NCI-H1092 (cell line): ENCODE results near the gene SETD1A.
"Not testable (repeated sequence)": the region's sequence is repeated elsewhere in the genome, so short reads cannot be mapped to it uniquely, and the experiment has no call there.

ENCODE experiments used
- DNase-seq: peaks from one replicate; lab custom pipeline; 2025; lab: John Stamatoyannopoulos, UW

The SETD1A gene

DNA sequence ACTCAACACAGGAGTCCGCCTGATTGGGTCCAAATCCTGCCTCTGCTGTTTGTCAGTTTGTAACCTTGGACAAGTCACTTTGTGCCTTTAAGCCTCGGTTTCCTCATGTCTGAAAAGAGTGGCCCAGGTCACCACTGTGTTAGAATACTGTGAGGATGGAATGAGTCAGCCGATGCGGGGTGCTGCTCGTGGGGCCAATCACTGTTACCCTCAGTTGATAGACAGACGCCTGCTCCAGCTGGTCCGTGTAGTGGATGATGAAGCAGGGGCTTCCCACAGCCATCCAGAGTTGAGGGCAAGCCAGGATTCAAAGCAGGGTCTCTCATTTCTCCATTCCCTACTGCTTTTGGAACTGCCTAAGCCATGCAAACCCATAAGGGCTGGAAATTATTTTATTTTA is 28.4 kb upstream of the SETD1A start:
- no peak for DNase-seq

DNA sequence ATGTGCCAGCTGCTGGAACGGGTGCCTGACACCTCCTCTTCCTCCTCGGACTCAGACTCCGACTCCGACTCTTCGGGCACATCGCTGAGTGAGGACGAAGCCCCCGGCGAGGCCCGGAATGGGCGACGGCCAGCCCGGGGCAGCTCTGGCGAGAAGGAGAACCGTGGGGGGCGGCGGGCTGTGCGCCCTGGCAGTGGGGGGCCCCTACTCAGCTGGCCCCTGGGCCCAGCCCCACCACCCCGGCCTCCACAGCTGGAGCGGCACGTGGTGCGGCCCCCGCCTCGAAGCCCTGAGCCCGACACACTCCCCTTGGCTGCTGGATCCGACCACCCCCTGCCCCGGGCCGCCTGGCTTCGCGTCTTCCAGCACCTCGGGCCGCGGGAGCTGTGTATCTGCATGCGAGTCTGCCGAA is 27.4 kb upstream of the SETD1A start:
- DNase-seq = no peak

DNA sequence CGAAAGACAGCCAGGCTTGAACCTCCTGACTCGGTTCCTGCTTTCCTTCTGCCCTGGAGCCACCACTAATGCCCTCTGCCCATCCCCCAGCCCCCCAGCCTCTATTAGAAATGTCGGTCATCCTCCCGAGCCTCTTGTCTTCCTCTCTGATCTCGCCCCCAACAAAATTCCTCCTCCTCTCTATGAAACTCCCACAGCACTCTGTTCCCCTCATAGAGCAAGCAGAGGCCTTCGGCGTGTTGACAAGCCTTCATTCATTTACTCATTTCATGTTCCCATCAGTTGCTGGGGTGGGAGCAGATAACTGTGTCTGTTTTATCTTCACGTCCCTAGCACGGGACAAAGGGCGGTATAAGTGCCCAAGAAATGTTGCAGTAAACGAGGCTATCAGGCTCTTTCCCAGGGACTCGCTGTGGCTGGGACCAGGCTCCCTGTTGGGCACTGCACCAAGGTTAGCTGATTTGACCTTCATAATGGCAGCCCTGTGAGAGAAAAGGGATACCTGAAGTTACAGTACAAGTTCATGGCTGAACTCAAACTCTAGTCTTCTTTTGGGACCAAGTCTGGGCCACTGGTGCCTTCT is 26.4 kb upstream of the SETD1A start:
- DNase-seq = no peak

DNA sequence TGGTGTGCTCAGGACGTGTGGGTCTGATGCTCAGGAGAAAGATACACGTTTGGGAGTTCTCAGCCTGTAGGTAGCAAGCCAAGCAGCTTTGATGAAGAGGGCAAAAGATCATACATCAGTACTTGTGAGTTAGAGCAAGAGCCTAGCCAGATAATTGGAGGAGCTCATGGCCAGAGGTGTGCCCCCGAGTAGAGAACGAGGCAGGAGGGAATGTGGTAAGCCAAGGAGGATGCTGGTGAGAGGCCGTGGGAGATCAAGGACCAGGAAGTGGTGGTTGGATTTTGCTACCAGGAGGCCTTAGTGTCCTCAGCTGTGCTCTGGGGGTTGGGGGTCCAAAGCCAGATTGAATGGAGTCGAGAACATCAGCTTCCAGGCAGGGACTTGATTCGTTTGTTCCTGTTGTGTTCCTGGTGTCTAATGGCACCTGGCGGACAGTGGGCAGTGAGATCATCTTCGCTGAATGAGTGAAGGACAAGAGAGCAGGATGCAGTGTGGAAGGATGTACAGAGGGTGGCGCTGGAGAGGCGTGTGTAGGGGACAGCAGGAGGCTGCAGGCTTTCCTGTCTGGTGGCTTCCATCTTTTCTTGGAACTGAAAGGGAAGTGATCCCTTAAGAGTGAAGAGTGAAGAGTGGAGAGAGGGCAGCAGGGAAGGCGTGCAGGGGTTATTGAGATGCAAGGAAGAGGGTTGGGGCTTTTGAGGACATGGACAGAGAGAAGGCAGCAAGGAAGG is 22.6 kb upstream of the SETD1A start:
- DNase-seq = no peak

DNA sequence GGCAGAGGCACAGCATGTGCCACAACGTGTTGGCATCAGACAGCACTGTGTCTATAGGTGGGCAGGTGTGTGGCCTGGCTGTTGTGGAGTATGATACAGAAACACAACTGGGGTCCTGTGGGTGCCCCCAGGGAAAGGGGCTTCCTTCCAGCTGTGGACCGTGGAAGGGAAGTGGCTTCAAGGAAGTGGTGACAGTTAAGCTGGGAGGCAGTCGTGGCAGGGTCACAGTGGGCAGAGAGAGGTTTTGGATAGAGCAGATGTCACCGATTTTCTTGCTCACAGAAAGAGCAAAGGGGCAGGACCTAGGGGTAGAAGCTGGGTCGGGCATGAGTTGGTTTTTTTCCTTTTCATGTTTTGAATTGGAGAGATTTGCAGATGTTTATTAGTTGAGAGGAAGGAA is 19.9 kb upstream of the SETD1A start:
- DNase-seq = no peak

DNA sequence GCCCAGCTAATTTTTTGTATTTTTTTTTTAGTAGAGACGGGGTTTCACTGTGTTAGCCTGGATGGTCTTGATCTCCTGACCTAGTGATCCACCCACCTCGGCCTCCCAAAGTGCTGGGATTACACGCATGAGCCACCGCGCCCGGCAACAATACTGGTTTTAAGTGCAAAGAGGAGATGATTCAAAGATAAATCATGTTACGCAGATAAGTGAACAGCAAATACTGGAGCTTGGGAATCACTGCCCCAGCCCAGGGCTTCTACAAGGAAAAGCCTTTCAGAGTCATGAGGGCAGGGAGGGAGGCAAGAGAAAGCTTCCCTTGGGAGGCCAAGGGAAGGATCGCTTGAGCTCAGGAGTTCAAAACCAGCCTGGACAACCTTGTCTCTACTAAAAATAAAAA is 18.0 kb upstream of the SETD1A start:
- DNase-seq = not testable (repeated sequence)

DNA sequence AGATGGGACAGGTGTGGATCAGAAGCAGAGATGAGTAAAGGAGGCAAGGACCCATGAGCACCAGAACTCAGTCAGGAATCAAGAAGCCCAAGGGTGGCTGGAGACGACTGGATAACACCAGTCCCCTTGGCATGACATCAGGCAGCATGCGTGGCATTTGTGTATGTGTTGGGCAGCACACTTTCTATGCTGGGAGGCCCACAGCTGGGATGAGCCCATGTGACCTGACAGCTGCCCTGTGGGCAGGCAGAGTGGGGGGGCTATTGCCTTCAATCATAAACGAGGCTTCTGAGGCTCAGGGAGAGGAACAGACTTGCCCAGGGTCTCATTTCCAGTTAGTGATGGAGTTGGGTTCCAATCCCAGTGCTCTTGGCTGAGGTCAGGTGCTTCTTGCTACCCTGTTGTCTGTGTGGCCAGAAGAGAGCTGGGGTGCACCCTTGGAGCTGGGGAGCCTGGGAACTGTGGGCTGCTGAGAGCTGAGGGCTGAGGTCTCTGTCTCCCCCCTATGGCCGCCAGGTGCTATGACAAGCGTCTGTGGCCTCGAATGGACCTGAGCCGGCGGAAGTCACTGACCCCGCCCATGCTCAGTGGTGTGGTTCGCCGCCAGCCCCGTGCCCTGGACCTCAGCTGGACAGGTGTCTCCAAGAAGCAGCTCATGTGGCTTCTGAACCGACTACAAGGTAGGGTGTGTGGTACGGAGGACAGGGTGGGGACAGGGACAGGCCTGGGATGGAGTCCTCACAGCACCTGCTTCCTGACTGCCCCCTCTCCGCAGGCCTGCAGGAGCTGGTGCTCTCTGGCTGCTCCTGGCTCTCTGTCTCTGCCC is 15.7 kb upstream of the SETD1A start:
- peak; percentile 32 for DNase-seq

DNA sequence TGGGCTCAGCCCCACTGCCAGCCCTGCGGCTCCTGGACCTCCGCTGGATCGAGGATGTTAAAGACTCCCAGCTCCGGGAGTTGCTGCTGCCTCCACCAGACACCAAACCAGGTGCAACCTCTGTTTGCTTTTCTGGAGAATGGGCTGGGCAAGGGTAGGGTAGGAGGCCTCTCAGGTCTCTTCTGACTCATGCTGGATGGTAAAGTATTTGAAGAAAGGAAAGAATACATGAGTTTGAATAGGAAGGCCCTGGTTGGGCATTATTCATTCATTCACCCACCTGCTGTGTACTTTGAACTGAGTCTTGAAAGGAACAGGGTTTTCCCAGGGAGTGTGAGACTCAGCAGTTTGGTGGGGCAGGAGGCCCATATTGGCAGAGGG is 15.1 kb upstream of the SETD1A start:
- no peak for DNase-seq

DNA sequence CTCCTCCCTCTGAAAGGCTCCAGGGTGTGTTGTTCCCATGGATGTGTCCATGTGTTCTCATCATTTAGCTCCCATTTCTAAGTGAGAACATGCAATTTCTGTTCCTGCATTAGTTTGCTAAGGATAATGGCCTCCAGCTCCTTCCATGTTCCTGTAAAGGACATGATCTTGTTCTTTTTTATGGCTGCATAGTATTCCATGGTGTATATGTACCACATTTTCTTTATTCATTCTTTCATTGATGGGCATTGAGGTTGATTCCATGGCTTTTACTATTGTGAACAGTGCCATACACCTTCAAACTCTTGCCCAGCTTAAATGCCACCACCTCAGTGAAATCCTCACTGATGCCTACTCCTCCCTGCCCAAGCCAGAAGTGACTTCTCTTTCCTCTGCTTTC is 13.2 kb upstream of the SETD1A start:
- no peak for DNase-seq

DNA sequence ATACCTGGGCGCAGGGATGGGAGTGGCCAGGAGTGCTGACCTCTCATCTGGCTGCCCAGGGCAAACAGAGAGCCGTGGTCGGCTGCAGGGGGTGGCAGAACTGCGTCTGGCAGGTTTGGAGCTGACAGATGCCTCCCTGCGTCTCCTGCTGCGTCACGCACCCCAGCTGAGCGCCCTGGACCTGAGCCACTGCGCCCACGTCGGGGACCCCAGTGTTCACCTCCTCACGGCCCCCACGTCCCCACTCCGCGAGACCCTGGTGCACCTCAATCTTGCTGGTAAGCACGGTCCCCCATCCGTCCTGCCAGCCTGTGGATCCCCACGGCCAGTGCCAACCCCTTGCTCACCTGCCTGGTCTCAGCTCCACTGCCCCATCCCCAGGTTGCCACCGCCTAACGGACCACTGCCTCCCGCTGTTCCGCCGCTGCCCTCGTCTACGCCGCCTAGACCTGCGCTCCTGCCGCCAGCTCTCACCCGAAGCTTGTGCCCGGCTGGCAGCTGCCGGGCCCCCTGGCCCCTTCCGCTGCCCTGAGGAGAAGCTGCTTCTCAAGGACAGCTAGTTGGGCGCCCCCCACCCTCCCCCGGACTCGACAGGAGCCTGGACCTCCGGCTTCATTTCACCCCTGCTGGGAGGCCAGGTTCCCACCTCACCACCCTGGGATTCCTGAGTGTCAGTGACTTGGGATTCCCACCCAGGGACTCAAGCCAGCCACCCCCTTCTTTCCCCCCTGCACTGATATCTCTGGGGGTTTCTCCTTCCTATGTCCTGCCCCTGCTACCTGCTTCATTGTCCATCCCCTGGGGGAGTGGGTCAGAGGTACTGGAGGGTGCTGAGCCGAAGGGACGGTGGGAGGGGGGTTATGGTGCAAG is 10.6 kb upstream of the SETD1A start:
- no peak for DNase-seq

DNA sequence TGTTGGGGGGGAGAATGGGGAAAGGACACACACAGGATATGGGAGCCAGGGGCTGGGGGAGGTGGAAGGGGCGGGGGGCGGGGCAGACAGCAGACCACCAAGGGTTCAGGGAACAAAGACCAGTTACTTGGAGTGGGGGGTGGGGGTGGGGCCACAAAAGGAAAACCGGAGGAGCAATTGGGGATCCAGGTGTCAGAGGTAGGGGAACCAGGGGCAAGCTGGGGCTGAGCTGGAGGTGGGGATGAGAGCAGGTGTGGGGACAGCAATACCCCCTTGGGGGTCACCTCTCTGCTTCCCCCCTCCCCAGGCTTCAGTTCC is 10.1 kb upstream of the SETD1A start:
- no peak for DNase-seq

DNA sequence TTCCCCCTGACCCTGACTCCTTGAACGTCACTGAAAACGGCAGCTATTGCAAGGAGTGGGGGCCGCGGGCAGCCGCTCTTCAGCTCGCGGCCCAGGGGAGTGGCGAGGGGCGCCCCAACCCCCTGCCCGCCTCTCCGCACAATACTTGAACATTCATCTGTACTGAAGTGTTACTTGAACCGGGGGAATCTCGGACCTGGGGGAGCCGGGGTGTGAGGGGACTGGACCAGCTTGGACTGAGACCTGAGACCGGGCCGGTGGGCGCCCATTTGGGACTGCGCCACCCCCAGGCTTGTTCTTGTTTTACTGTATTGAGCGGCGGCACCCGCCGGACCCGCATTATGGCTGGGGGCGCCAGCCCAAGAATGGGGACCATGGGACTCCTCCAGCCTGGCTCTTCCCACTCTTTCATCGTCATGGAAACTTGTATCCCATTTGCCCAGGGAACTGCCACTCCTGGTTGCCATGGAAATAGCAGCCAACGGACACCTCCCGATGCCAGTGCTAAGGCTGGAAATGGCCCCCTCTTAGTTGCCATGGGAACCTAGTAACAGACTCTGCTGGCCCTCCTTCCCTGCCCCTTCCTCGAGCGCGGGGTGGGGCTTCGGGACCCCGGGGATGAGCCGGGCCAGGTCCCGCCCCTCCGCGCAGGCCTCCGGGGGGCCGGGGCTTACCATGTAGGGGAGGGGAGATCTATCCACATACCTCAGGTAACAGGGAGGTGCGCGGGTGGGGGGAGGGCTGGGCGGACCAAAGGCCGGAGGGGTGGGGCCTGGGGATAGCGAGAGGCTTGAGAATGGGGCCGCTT is 9.5 kb upstream of the SETD1A start:
- DNase-seq = no peak

DNA sequence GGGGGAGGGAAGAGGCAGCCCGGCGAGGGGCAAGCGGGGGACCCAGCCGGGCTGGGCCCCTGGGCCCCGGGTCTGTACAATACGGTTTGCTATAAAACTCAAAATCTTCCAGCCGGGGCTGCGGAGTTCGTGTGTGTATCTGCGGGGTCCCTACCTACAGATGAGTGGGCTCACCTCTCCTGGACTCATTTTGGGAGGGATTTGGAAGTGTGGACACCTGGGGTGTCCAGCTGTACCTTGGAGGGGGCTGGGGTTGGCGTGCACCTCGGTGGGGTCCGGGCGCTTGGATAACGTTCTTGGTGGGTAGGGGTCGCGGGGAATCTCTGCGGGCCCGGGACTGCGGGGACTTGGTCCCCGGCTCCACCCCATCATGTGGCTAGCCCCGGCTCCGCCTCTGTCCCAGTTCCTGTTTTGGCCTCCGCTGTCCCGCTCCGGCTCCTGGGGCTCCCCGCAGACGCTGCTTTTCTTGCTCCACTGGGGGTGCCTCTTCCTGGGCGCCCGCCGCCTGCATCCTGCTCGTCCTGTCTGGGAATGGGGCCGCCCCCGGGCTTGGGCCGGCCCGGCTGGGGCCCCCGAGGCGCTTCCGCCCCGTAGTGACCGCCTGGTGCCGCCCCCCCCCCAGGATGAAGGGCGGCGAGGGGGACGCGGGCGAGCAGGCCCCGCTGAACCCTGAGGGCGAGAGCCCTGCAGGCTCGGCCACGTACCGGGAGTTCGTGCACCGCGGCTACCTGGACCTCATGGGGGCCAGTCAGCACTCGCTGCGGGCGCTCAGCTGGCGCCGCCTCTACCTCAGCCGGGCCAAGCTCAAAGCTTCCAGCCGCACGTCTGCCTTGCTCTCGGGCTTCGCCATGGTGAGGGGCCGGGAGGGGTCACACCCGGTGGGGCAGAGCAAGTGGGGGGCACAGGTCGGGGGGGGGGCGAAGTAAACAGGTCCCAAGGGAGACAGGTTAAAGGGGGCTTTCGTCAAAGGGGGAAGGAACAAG is 8.6 kb upstream of the SETD1A start, which contains the start of gene ORAI3:
TSS of gene ORAI3 (plus strand) at position 402 of the 983 bp plus-strand sequence. CDS start at position 624, 222 bp downstream.
- DNase-seq = no peak

DNA sequence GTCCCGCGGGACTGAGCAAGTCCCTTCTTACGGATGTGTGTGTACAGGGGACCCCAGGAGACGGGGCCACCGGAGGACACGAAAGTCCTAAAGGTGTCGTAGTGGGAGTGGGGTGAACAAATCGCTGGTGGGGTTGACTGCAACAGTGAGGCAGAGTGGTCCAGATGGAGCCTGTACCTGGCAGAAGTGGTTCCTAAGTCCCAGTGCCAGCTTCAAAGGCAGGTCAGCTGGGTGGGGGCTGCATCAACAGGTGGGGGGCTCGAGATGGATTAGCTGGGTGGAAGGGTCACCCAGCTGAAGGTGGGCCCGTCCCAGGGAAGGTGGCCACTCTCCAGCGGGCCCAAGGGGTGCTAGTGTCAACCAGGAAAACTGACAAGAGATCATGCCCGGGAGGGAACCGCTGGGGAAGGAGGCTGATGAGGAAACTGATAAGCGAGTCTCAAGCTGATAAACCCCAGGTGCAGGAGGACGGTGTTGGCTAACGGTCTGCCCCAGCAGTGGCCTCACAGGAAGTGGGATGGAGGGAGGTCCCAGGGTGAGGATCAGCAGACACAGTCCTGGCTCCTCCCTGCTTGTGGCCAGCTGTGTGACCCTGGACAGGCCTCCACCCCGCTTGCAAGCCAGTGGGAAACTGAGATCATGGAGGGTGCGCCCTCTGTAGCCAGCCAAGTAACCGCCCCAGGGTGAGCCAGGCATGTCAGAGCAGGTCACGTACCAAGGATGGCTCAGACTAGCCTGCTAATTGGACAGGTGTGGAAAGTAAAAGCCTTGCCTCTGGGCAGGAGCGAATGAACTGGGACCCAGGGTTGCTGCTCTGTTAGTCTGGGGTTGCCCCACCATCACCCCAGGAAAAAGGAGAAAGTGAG is 7.7 kb upstream of the SETD1A start:
- DNase-seq = no peak

DNA sequence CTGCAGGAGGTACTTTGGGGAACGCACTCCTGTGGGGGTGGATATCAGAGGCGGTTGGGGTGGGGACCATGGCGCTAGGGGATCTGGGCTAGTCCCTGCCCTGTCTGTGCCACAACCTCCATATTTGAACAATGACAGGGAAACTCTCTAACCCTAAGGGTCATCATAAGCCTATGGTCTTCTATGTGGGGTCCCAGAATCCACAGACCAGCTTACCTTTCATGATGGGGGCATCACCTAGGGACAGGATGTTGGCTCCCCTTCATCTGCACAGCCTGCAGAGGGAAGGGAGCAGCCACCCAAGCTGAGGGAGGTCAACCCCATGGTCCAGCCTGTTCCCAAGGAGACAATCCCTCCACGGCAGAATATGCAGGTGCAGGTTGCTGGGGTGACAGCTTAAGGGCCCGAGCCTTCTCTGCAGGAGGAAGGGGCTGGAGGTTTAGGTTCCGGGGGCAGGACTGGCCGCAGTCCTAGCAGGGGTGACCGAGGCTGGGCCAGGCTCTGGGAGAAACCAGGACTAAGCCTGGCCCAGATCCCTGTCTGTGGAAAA is 7.0 kb upstream of the SETD1A start:
- no peak for DNase-seq

DNA sequence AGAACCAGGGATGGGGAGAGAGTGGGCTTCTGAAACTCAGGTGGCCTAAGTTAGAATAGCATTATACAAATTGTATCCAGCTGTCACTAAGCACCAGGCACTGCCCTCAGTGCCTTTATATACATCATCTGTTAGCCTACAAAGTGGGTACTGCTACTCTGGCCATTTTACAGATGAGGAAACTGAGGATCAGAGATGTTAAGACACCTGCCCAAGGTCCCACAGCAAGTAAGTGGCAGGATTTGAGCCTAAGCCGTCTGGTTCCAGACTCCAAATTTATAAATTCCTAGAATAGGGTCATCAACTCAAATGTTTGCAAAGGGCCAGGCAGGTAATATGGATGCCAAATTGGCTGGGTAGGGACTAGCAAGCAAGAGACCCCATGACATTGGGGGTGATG is 6.4 kb upstream of the SETD1A start:
- DNase-seq = no peak

DNA sequence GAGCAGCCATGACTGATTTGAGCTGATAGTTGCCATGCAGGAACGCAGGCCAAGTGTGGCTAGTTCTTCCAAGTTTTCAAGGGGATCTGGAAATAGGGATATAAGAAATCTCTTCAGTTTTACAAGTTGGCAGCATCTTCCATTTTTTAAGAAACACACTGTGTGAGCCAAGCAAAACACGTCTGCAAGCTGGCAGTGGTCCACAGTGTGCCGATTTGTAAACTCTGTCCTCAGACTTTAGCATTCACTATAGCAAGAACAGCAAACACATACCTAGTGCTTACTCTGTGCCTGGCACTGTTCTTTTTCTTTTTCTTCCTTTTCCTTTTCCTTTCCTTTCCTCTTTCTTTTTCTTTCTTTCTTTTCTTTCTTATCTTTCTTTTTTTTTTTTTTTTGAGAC is 5.8 kb upstream of the SETD1A start:
- no peak for DNase-seq

DNA sequence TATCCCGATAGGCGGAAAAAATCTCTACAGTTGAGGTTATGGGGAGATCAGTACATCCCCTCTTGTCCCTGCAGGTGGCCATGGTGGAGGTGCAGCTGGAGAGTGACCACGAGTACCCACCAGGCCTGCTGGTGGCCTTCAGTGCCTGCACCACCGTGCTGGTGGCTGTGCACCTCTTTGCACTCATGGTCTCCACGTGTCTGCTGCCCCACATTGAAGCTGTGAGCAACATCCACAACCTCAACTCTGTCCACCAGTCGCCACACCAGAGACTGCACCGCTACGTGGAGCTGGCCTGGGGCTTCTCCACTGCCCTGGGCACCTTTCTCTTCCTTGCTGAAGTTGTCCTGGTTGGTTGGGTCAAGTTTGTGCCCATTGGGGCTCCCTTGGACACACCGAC is 4.4 kb upstream of the SETD1A start:
- no peak for DNase-seq
